Activated CD8-positive, alpha-beta memory T cell treated with anti-CD3 and anti-CD28 coated beads, Interleukin-2, amount 50 U/mL, for 24 hours (primary cell): ENCODE measurements around the gene TRPM2.
"Not testable (repeated sequence)": the region's sequence is repeated elsewhere in the genome, so short reads cannot be mapped to it uniquely, and the experiment has no call there.

Source experiments
- DNase-seq: peaks from one replicate; pipeline ENCODE4 v3.0.0-alpha.2; 2020; ENCODE audit errors: extremely low read depth

Gene TRPM2

GRCh38 chr21:44462086-44462833, 108.8 kb downstream of the TRPM2 start:
- DNase-seq, result no peak

GRCh38 chr21:44462834-44463200, 109.4 kb downstream of the TRPM2 start:
- DNase-seq, result no peak

- DNase-seq, result no peak
These were observed 110.3 kb downstream of the TRPM2 start for GRCh38 chr21:44463724-44464123.

- DNase-seq, result no peak
These were observed 110.9 kb downstream of the TRPM2 start for GRCh38 chr21:44464351-44464750.

DNA sequence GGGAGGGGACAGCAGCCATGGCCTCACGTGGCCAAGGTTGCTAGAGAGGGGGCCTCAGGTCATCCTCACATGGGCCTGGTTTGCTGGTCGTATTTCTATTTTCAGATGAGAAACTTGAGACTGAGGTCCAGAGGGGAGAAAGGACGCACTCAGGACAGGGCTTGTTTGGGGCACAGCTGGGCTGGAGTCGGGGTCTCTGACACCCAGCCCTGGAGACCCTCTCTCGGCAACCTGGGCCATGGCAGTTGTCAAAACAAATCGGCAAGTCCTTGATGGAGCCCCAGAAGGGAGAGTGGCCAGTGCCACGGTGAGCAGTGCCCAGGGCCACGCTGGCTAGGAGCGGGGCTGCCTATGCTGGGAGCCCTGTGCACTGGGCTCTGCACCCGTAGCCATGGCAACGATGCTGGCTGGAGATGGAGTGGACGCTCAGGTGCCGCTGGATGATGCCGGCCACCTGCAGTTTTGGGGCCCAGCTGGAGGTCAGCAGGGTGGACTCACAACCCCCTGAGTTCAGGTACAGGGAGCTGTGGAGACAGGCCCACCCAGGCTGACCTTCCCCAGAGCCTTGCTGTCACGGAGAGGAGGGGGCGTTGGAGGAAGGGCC, 113.0 kb downstream of the TRPM2 start:
- no peak for DNase-seq

DNA sequence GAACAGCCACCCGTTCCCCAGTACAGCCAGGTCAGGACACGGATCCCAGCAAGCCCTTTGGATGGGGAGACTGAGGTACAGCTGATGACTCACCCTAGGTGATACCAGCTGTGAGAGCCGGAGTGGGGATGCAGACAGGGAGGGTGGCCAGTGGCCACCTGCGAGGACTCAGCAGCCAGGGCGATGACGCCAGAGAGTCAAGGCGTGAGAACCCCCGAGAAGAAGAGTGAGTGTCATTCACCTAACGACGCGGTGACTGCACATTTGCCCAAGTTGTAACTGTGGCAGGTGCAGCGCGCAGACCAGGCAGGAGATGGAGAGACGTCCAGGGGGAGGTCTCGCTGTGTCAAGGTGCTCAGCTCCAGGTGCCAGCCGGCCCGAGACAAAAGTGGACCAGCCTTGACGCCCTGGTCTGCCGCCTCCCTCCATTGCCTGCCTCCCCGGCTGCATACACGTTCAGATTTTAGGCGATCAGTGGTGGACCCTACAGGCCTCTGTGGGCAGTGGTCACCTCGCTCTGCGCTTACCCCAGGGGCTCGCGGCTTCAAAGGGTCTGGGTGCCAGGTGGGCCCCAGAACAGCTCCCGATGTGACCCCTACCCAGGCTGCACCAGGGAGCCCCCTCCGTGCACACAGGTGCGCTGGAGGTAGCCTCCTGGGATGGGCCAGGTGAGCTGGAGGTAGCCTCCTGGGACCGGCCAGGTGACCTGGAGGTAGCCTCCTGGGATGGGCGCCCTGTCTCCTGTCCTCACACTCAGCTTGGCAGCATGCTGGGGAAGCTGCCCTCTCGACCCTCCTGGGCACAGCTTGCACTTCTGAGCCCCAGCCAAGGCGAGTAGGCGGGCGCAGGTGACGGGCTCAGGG, 113.8 kb downstream of the TRPM2 start:
- DNase-seq, result no peak

DNA sequence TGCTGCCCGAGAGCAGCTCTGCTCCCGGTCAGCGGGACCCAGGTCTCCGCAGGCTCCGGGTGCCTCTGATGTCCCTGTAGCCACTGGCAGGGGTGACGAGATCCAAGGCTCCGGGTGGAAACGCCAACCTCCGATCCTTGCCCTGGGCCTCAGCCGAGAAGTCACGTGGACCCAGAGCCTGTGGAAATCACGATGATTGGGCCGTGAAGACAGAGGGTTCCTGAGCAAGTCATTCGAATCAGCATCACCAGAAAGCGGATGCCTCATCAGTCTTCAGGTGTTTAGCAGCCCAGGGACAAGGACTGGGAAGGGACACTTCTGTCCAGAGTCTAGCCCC, 114.4 kb downstream of the TRPM2 start:
- DNase-seq, result no peak

DNA sequence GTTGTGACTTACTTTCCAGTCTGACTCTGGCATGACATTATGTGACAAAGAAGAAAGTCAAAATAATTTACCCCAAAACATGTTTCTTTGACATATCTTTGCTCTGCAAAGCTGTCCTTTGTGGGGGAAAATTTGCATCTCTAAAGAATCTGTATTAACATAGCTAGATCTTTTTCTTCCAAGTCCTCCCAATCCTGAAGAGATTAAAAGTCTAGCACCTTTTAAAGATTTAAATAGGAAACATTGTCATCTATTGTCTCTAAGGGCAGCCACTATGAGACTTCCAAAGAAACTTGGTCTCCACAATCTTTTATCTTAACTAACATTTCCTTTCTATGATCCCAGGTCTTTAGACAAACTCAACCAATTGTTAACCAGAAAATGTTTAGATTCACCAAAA, 117.9 kb downstream of the TRPM2 start:
- DNase-seq, result no peak

GRCh38 chr21:44471996-44472395, 118.6 kb downstream of the TRPM2 start:
- DNase-seq, result no peak

GRCh38 chr21:44473915-44474555, 120.6 kb downstream of the TRPM2 start:
- DNase-seq, result no peak

DNA sequence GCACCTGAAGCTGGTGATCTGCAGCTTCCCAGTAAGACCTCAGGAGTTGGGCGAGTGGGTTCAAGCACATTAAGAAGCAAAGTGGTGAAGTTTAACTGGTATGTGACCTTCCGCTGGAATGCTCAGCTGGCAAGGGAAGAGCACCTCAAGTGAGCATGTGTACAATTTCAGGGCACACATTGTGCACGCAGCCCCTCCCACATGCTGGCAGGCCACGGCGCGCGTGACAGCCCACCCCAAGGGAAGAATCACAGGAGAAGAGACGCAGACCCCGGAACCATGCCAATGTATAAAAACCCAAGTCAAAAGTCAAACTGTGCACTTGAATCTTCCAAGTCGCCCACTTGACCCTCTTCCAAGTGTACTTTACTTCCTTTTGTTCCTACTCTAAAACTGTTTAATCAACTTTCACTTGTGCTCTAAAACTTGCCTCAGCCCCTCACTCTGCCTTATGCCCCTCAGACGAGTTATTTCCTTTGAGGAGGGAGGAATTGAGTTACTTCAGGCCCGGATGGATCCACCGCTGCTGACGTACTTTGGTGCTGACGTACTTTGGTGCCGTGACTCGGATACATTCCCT, 121.9 kb downstream of the TRPM2 start:
- DNase-seq, result no peak

GRCh38 chr21:44477131-44477530, 123.7 kb downstream of the TRPM2 start:
- no peak for DNase-seq

DNA sequence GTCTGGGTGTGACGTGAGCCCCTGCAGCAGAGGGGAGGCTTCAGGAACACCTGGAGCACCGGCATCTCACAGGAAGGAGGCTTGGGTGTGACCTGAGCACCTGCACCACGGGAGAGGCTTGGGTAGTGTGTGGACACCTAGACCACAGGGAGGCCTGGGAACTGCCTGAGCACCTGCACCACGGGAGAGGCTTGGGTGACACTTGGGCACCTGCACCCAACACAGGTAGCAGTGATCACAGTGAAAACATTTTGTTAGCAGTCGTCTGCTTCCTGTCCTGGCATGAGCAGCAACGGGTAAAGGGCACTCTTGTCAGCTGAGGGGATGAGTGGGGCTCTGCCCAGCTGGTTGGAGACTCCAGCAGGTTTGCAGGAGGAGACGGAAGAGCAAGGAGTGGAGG, 124.3 kb downstream of the TRPM2 start:
- no peak for DNase-seq

- no peak for DNase-seq
These were observed 124.8 kb downstream of the TRPM2 start for GRCh38 chr21:44478124-44478800.

DNA sequence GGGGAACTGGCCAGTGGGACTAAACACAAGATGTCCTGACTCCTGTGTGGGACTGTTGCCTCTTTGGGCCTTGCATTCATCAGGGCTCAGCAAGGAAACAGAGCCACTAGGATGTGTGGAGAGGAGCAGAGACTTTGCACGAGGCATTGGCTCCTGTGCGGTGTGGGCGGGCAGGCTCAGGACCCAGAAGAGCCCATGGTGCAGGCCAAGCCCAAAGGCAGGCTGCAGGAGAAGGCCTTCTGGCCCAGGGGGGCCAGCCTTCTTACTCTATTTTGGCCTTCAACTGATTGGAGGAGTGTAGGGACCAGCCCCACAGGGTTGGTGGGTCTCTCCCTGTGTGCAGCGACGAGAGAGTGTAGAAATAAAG, 125.4 kb downstream of the TRPM2 start:
- no peak for DNase-seq

DNA sequence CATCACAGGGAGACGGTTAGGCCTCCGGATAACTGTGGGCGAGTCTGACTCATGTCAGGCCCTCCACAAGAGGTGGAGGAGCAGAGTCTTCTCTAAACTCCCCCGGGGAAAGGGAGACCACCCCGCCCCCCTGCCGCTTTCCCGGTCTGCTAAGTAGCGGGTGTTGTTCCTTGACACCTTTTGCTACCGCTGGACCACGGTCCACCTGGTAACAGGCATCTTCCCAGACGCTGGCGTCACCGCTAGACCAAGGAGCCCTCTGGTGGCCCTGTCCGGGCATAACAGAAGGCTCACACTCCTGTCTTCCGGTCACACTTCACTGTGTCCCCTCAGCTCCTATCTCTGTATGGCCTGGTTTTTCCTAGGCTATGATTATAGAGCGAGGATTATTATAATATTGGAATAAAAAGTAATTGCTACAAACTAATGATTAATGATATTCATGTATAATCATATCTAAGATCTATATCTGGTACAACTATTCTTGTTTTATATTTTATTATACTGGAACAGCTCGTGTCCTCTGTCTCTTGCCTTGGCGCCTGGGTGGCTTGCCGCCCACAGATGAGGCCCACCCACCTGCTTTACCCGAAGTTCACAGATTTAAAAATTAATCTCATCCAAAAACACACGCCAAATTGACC, 126.3 kb downstream of the TRPM2 start:
- DNase-seq, result not testable (repeated sequence)

- no peak for DNase-seq
These were observed 127.0 kb downstream of the TRPM2 start for GRCh38 chr21:44480200-44481053.

- DNase-seq, result no peak
These were observed 129.3 kb downstream of the TRPM2 start for GRCh38 chr21:44482581-44483287.
